ENCODE data around the gene ARTN.
A peak's percentile ranks its signal among the peaks of the same experiment; 100 is the strongest.

Gene ARTN

DNA sequence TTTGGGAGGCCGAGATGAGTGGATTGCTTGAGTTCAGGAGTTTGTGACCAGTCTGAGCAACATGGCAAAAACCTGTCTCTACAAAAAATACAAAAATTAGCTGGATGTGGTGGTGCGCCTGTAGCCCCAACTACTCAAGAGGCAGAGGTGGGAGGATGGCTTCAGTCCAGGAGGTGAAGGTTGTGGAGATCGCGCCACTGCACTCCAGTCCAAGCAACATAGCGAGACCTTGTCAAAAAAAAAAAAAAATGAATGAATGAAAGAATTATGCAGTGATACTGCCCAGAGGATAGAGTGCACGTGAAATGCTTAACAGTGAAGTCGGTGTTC is 35.8 kb downstream of the ARTN start:
- H3K4me3 Mint-ChIP-seq: peak overlapping the region; percentile 94
- peaks cover 17% of the 10 kb centered on the region for H3K36me3 Mint-ChIP-seq (ENCODE audit: low read depth)
- H3K27me3 Mint-ChIP-seq: no peaks in the 10 kb centered on the region
- H3K4me1 Mint-ChIP-seq (ENCODE audit: low read depth): peaks cover 29% of the 10 kb centered on the region
- H3K27ac Mint-ChIP-seq: no peak overlapping the region
- no peaks in the 10 kb centered on the region for H3K9me3 Mint-ChIP-seq

DNA sequence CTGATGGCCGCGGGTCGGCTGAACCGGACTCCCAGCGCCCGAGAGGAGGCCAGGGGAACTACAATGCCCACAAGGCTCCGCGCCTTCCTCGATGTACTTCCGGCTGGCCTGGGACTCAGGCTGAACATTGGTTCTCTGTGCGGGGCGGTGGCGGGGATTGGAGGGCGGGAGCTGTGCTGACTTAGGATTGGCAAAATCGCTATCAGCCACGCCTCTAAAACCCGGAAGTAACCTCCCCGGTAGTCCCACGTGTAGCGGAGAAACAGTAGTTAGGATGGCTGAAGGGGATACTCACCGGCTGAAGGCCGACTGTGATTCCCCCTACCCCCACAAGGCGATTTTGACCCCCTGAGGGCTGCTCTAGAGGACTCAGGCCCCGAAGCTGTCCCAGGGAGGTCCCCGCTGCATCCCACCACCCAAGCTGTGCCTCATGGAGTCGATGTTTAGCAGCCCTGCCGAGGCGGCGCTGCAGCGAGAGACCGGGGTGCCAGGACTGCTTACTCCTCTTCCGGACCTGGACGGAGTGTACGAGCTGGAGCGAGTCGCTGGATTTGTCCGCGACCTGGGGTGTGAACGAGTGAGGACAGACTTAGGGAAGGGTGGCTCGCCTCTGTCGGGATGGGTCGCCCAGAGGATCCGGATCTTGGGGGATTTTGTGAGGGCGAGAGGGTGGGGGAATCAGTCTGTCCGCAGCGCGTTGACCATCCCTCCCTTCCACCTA is 36.3 kb downstream of the ARTN start, which contains the start of gene DPH2:
DPH2 (plus strand) TSS at position 265 of the 721 bp plus-strand sequence; CDS start at position 431, 166 bp downstream.
- H3K4me3 Mint-ChIP-seq: peak within 1 kb of the TSS; percentile 94
- H3K9me3 Mint-ChIP-seq: no peaks in the 10 kb centered on the region
- H3K27me3 Mint-ChIP-seq: no peaks in the 10 kb centered on the region
- H3K4me1 Mint-ChIP-seq (ENCODE audit: low read depth): peaks cover 29% of the 10 kb centered on the region
- H3K27ac Mint-ChIP-seq: peak within 1 kb of the TSS; percentile 90
- peaks cover 17% of the 10 kb centered on the region for H3K36me3 Mint-ChIP-seq (ENCODE audit: low read depth)

DNA sequence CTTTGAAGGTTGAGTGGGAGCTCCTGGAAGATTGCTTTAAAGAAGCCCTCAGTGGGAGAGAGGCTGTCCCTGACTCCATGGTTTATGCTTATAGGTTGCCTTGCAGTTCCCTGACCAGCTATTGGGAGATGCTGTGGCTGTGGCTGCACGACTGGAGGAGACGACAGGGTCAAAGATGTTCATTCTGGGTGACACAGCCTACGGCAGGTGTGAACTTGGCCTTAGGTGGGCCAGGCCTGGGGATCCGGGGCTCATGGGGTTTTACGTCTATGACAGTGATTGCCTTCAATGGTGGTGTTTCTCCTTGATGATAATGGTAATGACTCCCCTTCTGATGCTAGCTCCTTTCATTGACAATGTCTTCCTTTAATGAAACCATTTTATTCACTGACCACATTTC is 36.9 kb downstream of the ARTN start:
- Mint-ChIP-seq H3K27me3 (no peaks in the 10 kb centered on the region), H3K4me3 (peak overlapping the region; percentile 94), H3K36me3 (ENCODE audit: low read depth) (peaks cover 17% of the 10 kb centered on the region), H3K4me1 (ENCODE audit: low read depth) (peaks cover 29% of the 10 kb centered on the region), H3K27ac (peak overlapping the region; percentile 90), H3K9me3 (no peaks in the 10 kb centered on the region)

DNA sequence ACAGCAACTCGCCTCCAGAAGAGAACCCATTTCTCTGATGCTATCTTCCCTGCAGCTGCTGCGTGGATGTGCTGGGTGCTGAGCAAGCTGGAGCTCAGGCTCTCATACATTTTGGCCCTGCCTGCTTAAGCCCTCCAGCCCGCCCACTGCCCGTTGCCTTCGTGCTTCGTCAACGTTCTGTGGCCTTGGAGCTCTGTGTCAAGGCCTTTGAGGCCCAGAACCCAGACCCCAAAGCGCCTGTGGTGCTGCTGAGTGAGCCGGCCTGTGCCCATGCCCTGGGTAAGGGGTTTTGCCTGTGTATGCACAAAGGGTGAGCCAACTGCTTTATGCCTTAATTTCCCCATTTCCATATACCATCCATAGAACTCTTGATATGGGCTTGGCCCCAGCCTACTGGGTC is 37.3 kb downstream of the ARTN start:
- Mint-ChIP-seq H3K4me3 (peak overlapping the region; percentile 94), H3K27me3 (no peaks in the 10 kb centered on the region), H3K27ac (peak overlapping the region; percentile 90), H3K9me3 (no peaks in the 10 kb centered on the region), H3K36me3 (ENCODE audit: low read depth) (peaks cover 17% of the 10 kb centered on the region), H3K4me1 (ENCODE audit: low read depth) (peaks cover 32% of the 10 kb centered on the region)

DNA sequence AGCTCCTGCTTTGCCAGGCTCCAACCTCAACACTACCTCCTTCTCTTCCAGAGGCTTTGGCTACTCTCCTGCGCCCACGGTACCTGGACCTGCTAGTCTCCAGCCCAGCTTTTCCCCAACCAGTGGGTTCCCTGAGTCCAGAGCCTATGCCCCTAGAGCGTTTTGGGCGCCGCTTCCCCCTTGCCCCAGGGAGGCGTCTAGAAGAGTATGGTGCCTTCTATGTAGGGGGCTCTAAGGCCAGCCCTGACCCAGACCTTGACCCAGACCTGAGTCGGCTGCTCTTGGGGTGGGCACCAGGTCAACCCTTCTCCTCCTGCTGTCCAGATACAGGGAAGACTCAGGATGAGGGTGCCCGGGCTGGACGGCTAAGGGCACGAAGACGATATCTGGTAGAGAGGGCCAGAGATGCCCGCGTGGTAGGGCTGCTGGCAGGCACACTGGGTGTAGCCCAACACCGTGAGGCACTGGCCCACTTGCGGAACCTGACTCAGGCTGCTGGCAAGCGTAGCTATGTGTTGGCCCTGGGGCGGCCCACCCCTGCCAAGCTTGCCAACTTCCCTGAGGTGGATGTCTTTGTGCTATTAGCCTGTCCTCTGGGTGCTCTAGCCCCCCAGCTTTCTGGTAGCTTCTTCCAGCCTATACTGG is 37.9 kb downstream of the ARTN start:
- H3K27ac Mint-ChIP-seq: no peak overlapping the region
- peak overlapping the region; percentile 94 for H3K4me3 Mint-ChIP-seq
- H3K27me3 Mint-ChIP-seq: no peaks in the 10 kb centered on the region
- peaks cover 21% of the 10 kb centered on the region for H3K36me3 Mint-ChIP-seq (ENCODE audit: low read depth)
- H3K4me1 Mint-ChIP-seq (ENCODE audit: low read depth): peaks cover 37% of the 10 kb centered on the region
- H3K9me3 Mint-ChIP-seq: no peaks in the 10 kb centered on the region

DNA sequence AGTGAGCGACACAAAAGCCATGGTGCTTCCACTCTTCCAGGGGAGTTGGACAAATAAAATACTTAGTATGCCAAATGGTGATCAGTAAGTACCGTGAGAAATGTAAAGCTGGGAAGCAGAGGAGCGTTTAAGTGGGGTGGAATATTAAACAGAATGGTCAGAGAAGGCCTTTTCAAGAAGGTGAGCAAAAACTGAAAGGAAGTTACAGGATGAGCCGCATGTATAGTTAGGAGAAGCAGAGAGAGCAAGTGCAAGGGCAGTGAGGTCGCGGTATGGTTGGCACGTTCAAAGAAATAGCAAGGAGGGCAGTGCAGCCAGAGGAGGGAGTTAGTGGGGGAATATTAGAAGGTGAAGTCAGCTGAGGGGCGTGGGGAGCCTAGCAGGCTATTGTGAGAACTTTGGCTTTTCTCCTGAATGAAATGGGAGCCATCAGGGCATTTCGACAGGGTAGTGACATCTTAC is 40.4 kb downstream of the ARTN start:
- H3K9me3 Mint-ChIP-seq: no peaks in the 10 kb centered on the region
- peak overlapping the region; percentile 90 for H3K4me3 Mint-ChIP-seq
- peaks cover 41% of the 10 kb centered on the region for H3K36me3 Mint-ChIP-seq (ENCODE audit: low read depth)
- H3K27ac Mint-ChIP-seq: peak overlapping the region; percentile 95
- H3K4me1 Mint-ChIP-seq (ENCODE audit: low read depth): peaks cover 61% of the 10 kb centered on the region
- H3K27me3 Mint-ChIP-seq: no peaks in the 10 kb centered on the region

DNA sequence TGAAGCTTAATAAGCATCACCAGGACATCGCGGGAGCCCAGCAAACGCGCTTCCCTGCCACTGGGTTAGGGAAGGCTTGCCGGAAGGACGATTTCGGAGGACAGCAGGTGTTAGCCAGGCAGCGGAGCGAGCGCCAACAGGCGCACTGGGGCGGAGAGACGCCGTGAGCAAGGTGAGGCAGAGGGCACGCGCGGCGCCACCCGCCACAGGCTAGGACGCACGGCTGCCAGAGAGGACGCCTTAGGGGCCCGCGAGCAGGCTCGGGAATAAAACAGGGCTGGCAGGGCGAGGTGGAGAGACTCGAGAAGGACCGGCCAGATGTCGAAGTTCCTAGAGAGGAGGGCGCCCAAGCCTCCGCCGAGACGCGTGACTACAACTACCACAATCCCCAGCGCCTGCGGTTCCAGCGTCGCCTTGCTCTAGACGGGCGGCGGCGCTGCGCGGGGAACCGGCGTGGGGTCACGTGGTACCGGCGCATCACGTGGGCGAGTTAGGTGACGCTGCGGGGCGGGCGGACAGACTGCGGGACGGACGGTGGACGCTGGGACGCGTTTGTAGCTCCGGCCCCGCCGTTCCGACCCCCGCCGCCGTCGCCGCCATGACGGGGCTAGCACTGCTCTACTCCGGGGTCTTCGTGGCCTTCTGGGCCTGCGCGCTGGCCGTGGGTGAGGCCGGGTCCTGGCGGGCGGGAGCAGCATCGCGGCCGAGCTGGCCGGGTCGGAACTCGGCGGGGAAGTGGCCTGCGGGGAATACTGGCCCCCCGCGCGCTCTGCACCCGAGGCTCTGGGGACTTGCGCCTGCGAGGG is 41.0 kb downstream of the ARTN start, which contains the start of gene ATP6V0B:
ATP6V0B (plus strand) TSS at position 518 of the 806 bp plus-strand sequence; CDS start at position 599, 81 bp downstream.
- Mint-ChIP-seq H3K36me3 (ENCODE audit: low read depth) (peaks cover 41% of the 10 kb centered on the region), H3K9me3 (no peaks in the 10 kb centered on the region), H3K27ac (peak within 1 kb of the TSS; percentile 95), H3K4me3 (peak within 1 kb of the TSS; percentile 90), H3K4me1 (ENCODE audit: low read depth) (peaks cover 55% of the 10 kb centered on the region), H3K27me3 (no peaks in the 10 kb centered on the region)

DNA sequence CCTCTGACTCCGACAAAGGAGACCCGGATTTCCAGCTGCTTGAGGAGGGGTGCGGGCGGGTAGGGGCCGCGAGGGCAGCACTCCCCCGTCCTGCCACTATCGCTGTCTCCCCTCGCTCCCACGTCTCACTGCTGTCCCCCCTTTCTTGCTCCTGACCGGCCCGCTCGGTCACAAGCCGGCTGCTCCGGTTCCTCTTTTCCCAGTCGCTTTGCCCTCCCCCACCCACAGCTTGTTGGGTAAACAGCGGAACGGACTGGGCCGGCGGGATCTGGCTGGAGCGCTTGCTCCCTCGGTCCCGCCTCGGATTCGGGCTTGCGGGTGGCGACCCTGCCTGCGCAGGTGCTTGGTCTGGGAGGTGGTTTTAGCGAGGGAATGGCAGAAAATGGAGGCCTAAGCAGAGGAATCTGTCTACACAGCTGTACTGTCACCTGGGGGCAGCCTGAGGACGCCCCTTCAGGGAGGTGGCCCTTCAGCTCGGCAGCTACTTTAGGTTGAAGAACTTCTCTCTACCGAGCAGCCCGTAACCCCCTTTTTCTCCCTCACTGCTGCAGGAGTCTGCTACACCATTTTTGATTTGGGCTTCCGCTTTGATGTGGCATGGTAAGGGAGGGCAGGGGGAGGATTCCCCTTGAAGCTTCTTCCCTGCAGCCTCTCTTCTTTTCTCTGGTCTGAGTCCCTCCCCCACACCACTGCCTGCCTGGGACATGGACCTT is 41.8 kb downstream of the ARTN start:
- no peaks in the 10 kb centered on the region for H3K9me3 Mint-ChIP-seq
- H3K27ac Mint-ChIP-seq: peak overlapping the region; percentile 75
- peaks cover 41% of the 10 kb centered on the region for H3K36me3 Mint-ChIP-seq (ENCODE audit: low read depth)
- peaks cover 59% of the 10 kb centered on the region for H3K4me1 Mint-ChIP-seq (ENCODE audit: low read depth)
- H3K27me3 Mint-ChIP-seq: no peaks in the 10 kb centered on the region
- H3K4me3 Mint-ChIP-seq: peak overlapping the region; percentile 90

DNA sequence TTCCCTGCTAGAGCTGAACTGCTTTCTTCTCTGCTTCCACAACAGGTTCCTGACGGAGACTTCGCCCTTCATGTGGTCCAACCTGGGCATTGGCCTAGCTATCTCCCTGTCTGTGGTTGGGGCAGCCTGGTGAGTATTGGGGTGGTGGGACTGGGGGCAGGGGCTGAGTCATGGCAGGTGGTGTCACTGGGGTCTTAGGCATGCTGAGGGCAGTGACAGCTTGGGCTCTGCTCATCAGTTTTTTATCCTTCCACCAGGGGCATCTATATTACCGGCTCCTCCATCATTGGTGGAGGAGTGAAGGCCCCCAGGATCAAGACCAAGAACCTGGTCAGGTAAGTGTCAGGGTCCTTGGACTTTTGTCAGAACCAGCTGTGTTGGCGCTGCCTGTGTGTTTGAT is 42.4 kb downstream of the ARTN start:
- peak overlapping the region; percentile 75 for H3K27ac Mint-ChIP-seq
- peaks cover 46% of the 10 kb centered on the region for H3K36me3 Mint-ChIP-seq (ENCODE audit: low read depth)
- H3K4me3 Mint-ChIP-seq: peak overlapping the region; percentile 90
- H3K27me3 Mint-ChIP-seq: no peaks in the 10 kb centered on the region
- no peaks in the 10 kb centered on the region for H3K9me3 Mint-ChIP-seq
- H3K4me1 Mint-ChIP-seq (ENCODE audit: low read depth): peaks cover 59% of the 10 kb centered on the region

DNA sequence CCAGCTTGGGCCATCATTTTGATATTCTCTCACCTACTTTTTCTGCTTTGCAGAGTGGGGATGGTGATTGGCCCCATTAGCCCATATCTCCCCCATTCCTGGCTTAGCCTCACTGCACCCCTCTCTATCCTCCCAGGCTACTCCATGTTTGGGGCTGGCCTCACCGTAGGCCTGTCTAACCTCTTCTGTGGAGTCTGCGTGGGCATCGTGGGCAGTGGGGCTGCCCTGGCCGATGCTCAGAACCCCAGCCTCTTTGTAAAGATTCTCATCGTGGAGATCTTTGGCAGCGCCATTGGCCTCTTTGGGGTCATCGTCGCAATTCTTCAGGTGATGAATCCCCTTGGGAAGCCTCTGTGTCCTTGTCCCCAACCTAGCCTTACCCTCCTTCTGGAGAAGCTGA is 43.3 kb downstream of the ARTN start:
- H3K4me1 Mint-ChIP-seq (ENCODE audit: low read depth): peaks cover 56% of the 10 kb centered on the region
- H3K4me3 Mint-ChIP-seq: peak overlapping the region; percentile 20
- H3K27me3 Mint-ChIP-seq: no peaks in the 10 kb centered on the region
- no peaks in the 10 kb centered on the region for H3K9me3 Mint-ChIP-seq
- no peak overlapping the region for H3K27ac Mint-ChIP-seq
- peaks cover 46% of the 10 kb centered on the region for H3K36me3 Mint-ChIP-seq (ENCODE audit: low read depth)

DNA sequence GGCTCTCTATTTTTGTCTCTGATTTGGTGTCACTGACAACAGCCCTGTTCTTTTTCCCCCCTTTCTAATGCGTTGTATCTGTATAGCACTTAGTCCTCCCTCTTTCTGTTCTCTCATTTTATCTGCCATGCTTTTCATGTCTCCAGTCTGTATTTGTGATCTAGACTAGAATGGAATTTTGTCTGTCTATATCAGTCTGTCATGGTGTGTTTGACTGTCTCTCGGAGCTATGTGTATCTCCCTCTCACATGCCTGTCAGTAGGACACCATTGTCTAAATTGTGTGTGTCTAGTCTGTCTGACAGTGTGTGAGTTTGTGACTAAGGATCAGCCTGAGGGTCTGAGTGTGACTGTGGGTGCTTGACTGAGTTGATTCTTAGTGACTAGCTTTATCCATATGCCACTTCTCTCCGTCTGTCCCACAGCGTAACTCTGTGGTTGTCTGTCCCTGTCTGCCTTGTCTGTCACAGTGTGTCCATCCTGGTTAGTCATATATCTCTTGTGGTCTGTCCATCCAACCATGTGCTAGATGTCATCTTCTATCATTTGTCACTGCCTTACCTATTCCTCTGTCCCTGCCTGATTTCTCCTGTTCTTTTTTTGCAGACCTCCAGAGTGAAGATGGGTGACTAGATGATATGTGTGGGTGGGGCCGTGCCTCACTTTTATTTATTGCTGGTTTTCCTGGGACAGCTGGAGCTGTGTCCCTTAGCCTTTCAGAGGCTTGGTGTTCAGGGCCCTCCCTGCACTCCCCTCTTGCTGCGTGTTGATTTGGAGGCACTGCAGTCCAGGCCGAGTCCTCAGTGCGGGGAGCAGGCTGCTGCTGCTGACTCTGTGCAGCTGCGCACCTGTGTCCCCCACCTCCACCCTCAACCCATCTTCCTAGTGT is 44.0 kb downstream of the ARTN start:
- H3K27ac Mint-ChIP-seq: peak overlapping the region; percentile 6
- H3K27me3 Mint-ChIP-seq: no peaks in the 10 kb centered on the region
- no peaks in the 10 kb centered on the region for H3K9me3 Mint-ChIP-seq
- peaks cover 47% of the 10 kb centered on the region for H3K36me3 Mint-ChIP-seq (ENCODE audit: low read depth)
- peak overlapping the region; percentile 84 for H3K4me3 Mint-ChIP-seq
- H3K4me1 Mint-ChIP-seq (ENCODE audit: low read depth): peaks cover 56% of the 10 kb centered on the region

DNA sequence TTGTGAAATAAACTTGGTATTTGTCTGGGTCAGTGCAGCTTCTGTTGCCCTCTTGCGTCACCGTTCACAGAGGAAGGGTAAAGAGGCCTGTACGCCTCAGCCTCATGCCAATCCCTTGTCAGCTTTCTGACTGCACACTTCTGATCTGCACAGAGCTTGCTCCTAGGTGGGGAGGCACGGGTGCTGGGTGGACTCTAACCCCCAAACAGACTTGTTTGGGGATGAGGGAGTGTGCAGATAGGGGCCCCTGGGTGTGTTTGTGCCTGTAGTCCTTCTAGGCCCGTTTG is 44.6 kb downstream of the ARTN start:
- Mint-ChIP-seq H3K4me3 (peak overlapping the region; percentile 84), H3K4me1 (ENCODE audit: low read depth) (peaks cover 53% of the 10 kb centered on the region), H3K9me3 (no peaks in the 10 kb centered on the region), H3K27me3 (no peaks in the 10 kb centered on the region), H3K36me3 (ENCODE audit: low read depth) (peaks cover 46% of the 10 kb centered on the region), H3K27ac (no peak overlapping the region)

DNA sequence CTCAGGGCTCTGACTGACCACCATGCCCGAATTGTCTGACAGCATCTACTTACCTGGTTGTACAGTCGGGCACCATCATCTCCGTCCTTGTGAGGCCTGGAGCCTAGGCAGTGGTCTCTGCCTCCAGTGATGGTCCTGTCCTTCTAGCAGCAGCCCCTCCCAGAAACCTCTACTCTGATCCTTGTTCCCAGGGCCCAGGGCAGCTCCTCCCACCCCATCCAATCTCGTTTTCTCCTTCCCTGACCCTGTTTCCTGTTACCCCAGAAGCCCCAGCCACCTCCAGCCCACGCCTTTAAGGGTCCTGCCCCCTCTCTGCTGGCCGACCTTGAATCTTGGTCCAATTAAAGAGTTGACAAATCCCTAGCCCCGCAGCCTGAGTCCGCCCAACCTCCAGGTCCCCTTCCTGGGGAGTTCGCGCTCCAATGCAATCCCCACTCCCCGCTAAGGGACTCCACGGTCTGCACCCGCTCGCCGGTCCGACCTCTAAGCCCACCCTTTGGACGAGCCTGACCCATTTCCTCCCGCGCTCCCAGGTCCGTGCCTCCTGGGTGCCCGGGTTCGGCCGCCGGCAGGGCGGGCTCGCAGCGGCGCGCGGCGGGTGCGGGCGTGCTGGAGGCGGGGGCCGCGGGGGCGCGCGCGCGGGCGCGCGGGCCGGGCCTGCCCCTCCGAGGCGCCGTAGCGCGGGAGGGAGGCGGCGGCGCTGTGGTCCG is 45.1 kb downstream of the ARTN start, which contains the start of gene B4GALT2:
B4GALT2 (plus strand) TSS at position 660 of the 710 bp plus-strand sequence. CDS start 1,951 bp downstream, outside the sequence.
- no peaks in the 10 kb centered on the region for H3K9me3 Mint-ChIP-seq
- peak within 1 kb of the TSS; percentile 90 for H3K27ac Mint-ChIP-seq
- peak within 1 kb of the TSS; percentile 93 for H3K4me3 Mint-ChIP-seq
- H3K4me1 Mint-ChIP-seq (ENCODE audit: low read depth): peaks cover 48% of the 10 kb centered on the region
- H3K36me3 Mint-ChIP-seq (ENCODE audit: low read depth): peaks cover 45% of the 10 kb centered on the region
- no peaks in the 10 kb centered on the region for H3K27me3 Mint-ChIP-seq
